WI38 (cell line): ENCODE data around the gene LEAP2.
"Not testable (repeated sequence)": the region's sequence is repeated elsewhere in the genome, so short reads cannot be mapped to it uniquely, and the experiment has no call there.

Experiments used
- H3K4me3 ChIP-seq: 2 replicates; pipeline ENCODE4 v1.5.1; 2011; ENCODE audit warnings: low read depth, mild to moderate bottlenecking, control low read depth, low read length
- CTCF ChIP-seq: IDR thresholded peaks from 2 replicates; pipeline ENCODE4 v1.5.1; 2012; ENCODE audit warnings: low read depth, mild to moderate bottlenecking, control low read depth, low read length

Gene LEAP2

GRCh38 chr5:132848270-132848669 lies 25.2 kb upstream of the LEAP2 start:
- TF ChIP-seq CTCF, result no peak
- H3K4me3 ChIP-seq, result no peak overlapping the region

GRCh38 chr5:132849347-132849746 lies 24.1 kb upstream of the LEAP2 start:
- no peak overlapping the region for H3K4me3 ChIP-seq
- no peak for TF ChIP-seq CTCF

- TF ChIP-seq CTCF, result no peak
- H3K4me3 ChIP-seq, result no peak overlapping the region
Measured at GRCh38 chr5:132850066-132850465, 23.4 kb upstream of the LEAP2 start.

- TF ChIP-seq CTCF, result no peak
- H3K4me3 ChIP-seq, result no peak overlapping the region
Measured at GRCh38 chr5:132853323-132853722, 20.1 kb upstream of the LEAP2 start.

- no peak for TF ChIP-seq CTCF
- H3K4me3 ChIP-seq, result no peak overlapping the region
Measured at GRCh38 chr5:132853790-132854189, 19.7 kb upstream of the LEAP2 start.

GRCh38 chr5:132854301-132854700 lies 19.2 kb upstream of the LEAP2 start:
- TF ChIP-seq CTCF, result no peak

GRCh38 chr5:132854992-132855391 lies 18.5 kb upstream of the LEAP2 start:
- H3K4me3 ChIP-seq, result not testable (repeated sequence)

More at GRCh38 chr5:132854301-132854700, 19.2 kb upstream of the LEAP2 start:
- H3K4me3 ChIP-seq, result no peak overlapping the region

- H3K4me3 ChIP-seq, result no peak overlapping the region
Measured at GRCh38 chr5:132856011-132856410, 17.5 kb upstream of the LEAP2 start.

More at GRCh38 chr5:132856011-132856410, 17.5 kb upstream of the LEAP2 start:
- TF ChIP-seq CTCF, result no peak
